NCI-H2171 (cell line): ENCODE data around the gene CAPN10.

Experiments used
- DNase-seq: peaks from one replicate; lab custom pipeline; 2025; lab: John Stamatoyannopoulos, UW

Gene CAPN10

DNA sequence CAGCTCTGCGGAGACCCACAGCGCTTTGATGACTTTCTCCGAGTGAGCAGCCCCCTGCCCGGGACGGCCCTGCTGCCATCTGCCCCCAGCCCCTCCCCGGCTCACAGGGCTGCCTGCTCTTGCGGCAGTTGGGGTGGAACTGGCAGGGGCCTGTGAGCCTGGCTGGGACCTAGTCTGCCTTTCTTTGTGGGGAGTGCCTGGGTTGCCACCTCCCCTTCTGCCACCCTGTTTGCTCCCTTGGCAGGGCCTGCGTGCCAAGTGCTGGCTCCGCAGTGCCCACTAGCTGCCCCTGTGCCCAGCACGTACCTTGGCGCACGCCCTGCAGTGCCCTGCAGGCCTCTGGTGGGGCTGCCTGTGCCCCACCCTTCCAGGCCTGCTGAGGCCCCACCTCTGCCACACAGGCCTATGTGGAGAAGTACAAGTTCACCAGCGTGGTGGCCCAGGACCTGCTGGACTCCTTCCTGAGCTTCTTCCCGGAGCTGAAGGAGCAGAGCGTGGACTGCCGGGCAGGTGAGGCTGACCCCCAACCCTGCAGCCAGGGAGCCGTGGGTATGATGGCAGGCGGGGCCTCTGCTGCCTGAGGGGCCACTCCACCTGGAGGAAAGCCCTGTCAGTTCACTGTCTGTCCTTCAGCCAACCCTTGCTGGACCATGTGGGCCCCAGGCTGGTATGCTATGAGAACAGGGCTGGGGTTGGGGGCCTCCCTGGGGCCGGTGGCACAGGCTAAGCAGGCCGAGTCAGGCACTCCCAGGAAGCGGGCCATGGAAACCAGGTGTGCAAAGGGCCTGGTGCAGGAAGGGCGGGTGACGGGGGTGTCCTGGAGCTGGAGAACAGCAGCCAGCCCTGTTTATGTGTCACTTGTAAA is 11.2 kb upstream of the CAPN10 start:
- no peak for DNase-seq

DNA sequence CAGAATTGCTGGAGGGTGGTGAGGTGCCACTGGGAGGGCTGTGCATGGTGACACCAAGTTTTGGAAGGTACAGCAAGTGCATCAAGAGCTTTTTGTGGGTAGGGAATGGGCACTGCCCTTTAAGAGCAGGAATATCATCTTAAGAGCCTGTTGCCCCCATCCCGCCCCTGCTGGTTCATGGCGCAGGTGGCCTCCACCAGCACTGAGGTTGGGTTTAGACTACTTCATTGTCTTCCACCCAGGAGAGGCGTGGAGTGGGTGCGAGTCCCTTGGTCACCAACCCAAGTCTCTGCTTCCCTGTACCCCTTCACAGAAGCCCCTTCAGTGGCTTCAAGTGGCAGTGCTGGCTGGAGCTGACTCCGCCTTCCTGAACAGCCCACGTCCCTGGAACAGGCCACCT is 10.5 kb upstream of the CAPN10 start:
- no peak for DNase-seq

DNA sequence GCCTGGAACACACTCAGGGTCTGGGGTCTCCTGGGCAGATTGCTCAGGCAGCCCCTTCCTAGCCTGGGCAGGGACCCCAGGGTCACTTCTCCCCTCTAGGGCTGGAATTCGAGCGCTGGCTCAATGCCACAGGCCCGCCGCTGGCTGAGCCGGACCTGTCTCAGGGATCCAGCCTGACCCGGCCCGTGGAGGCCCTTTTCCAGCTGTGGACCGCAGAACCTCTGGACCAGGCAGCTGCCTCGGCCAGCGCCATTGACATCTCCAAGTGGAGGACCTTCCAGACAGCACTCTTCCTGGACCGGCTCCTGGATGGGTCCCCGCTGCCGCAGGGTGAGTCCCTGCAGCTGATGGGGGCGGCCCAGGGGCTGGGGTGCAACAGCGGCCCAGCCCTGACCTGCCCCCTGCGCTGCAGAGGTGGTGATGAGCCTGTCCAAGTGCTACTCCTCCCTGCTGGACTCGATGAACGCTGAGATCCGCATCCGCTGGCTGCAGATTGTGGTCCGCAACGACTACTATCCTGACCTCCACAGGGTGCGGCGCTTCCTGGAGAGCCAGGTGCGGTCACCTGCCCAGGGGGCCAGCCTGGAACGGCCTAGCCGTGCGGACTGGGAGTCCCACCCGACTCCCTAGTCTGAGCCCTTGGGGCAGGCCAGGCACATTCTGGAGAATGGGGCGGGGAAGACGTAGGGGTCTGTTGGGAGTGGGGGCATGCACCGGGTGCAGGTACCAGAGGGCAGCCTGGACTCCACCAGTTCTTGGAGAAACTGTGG is 9.9 kb upstream of the CAPN10 start:
- no peak for DNase-seq

DNA sequence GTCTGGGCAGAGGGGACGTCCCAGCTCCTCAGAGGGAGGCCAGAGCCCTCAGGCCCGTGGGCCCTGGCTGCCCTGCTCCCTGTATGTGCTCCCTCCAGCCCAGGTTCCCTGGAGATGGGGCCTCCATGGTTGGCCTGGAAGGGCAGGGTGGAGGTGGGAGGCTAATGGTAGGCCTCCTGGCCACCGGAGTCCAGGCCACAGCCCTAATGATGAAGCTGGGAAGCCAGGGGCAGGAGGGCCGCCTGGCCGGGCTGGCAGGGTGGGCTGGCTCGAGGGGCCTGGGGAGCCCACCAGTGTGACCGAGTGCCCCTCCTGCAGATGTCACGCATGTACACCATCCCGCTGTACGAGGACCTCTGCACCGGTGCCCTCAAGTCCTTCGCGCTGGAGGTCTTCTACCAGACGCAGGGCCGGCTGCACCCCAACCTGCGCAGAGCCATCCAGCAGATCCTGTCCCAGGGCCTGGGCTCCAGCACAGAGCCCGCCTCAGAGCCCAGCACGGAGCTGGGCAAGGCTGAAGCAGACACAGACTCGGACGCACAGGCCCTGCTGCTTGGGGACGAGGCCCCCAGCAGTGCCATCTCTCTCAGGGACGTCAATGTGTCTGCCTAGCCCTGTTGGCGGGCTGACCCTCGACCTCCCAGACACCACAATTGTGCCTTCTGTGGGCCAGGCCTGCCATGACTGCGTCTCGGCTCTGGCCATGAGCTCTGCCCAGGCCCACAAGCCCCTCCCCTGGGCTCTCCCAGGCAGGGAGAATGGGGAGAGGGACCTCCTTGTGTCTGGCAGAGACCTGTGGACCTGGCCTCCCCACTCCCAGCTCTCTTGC is 9.0 kb upstream of the CAPN10 start:
- DNase-seq, result no peak

DNA sequence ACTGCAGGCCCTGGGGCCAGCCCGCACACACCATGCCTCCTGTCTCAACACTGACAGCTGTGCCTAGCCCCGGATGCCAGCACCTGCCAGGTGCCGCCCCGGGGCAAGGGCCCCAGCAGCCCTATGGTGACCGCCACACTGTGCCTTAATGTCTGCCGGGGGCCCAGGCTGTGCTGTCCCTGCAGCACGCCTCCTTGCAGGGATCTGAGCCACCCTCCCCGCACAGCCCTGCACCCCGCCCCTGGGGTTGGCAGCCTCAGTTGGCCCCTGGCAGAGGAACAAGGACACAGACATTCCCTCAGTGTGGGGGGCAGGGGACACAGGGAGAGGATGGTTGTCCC is 8.5 kb upstream of the CAPN10 start:
- no peak for DNase-seq

DNA sequence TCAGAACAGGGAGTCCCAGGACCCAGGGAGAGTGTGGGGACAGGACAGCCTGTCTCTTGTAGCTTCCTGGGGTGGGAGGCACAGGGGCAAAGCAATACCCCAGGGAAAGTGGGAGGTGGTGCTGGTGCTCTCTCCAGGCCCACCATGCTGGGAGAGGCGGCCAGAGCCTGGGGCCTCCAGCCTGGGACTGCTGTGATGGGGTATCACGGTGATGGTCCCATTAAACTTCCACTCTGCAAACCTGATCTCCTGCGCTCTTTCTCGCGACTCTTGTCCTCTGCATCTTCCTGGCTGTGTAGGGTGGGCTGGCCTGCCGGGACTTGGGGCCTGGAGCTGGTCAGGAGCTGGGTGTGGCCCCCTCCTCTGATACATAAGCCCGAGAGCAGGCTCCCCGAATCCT is 8.0 kb upstream of the CAPN10 start:
- no peak for DNase-seq

DNA sequence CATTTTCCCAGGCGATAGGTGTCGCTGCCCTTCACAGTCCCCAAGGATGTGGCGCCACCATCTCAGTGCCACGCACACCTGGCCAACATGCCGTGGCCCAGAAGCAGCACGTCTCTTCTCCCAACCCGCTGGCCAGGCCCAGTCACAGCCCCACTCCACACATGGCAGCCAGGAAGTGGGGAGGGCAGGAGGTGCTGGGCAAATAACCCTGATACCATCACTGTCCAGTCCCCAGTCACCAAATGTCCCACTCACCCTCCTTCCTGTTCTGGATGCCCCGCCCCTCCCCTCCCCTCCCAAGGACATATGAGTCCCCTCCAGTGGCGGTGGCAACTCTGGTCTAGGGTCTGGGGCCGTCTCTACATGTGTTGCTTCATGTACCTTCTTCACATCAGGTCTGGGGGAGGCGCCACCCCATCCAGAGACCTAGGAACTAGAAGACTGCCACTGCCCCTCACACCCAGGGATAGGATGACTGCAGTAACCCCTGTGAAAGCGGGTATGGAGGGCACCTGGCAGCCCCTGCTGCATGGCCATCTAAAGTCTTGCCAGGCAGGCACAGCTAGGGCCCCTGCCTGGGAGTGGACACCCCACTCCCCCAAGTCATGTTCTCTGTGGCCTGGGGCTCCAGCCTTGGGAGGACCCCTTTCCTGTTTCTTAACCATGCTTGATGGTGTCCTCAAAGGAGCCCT is 7.3 kb upstream of the CAPN10 start:
- no peak for DNase-seq

DNA sequence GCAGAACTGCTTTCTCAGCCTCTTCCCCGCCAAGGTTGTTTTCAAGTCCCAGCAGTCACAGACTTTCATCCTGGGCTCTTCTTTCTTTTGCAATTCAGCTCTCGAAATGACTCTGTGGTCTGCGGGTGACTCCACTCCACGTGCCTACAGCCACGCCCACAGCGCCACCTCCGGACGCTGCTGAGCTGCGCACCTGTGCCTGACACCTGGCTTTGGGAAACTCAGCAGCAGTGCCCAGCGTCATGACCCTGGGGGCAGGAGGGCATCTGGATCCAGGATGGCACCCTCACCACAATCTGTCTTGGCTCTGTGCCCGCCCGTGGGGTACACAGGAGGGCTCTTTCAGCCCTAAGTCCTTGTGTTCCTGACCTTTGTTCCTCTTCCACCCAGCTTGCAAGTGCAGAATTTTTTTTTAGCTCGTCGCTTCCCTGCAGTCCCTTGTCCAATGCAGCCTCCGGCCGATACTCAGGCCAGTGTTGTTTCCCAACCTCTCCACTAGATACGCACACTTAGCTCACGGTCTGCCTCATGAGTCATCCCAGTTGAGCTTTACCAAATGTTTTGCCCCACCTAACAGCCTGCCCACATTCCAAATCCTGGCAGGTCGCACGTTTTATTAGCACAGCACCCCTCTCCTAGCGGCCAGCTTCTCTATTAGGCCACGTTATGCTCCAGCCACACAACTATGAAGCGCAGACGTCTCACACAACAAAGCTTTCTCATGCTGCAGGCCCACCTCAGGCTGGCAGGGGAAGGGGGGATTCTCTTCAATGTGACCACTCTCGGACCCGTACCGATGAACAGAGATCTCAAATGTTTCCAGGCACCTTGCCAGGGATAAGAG is 6.5 kb upstream of the CAPN10 start:
- peak; percentile 5 for DNase-seq

DNA sequence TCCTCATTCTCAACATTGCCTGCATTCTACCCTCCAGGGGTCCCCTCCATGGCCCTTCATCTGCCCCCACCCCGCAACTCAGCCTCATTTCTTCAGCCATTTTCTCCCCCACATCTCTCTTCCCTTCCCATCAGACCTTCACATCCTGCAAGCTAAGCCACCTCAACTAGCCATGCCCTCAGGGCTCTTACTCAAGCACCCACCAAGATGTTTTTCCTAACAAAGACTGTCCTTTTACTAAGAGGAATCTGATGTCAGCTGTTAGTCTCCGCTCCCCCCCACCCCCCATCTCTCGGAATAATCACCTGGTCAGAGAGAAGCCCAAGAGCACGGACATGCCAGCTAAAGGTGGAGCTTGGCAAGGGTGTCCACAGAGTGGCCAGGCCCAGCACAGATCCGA is 4.7 kb upstream of the CAPN10 start:
- DNase-seq, result no peak

DNA sequence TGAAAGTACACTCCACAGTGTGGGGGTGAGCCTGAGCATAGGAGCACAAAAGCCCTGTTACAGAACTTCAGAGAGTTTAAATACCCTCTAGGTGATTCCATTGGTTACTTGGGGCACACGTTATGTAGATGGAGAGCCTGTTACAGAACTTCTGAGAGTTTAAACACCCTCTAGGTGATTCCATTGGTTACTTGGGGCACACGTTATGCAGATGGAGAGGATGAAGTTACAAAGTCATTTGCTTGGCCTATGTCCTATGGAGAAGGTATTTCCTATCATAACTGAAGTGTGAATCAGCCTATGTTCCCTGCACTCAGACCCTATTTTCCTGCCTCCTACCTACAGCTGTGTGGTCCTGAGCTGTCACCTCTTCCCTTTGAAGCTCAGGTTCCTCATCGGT is 3.8 kb upstream of the CAPN10 start:
- DNase-seq, result no peak

DNA sequence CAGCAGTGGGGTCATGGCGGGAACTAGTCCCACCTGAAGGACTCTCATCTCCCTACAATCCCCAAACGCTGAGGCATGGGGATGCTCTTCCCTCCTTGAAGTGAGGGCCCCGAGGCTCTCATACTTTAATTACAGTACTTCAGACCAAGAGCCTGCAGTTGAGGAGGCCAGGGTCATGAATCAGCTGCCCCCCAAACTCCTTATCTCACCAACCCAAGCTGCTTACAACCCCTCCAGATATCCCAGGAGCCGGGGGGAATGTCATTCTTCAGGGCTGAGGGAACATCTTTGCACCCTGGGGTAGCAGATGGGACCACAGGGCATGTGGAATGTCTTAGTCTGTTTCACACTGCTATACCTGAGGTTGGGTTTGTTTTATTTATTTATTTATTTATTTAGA is 2.8 kb upstream of the CAPN10 start:
- no peak for DNase-seq

DNA sequence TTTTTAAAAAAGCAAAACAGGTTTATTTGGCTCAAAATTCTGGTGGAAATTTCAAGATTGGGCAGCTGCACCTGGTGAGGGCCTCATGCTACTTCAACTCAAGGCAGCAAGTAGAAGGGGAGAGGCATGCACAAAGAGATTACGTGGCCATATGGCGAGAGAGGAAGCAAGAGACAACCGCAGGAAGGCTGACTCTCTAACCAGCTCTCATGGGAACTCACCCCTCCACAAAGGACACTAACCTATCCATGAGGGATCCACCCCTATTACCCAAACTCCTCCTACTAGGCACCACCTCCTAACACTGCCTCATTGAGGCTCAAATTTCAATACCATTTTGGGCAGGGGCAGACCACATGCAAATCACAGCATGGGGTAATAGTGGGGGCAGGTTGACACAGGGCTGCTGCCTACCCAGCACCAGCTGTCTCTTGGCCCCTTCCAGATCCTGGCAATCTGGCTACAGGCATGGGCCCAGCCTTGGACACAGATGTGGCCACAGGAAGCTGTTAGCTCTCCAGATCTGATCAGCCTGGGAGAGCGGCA is 2.0 kb upstream of the CAPN10 start:
- peak; percentile 88 for DNase-seq

DNA sequence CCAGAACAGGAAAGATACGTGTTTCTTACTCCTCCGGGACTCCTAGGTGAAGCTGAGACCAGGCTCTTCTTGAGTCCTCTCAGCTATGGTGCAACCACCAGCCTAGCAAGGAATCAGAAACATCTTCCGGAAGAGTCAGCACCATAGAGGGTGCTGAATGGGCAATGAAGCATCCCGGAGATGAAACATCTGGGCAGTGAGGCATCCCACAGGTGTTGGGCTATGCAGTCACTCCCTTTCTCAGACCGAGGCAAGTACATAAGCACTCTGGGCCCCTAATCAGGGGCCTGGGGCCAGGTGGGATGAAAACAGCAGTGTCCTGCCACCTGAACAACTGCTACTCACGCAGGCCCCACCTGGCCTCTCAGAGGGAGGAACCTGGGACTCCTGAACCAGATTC is 1.4 kb upstream of the CAPN10 start:
- DNase-seq, result peak; percentile 23

DNA sequence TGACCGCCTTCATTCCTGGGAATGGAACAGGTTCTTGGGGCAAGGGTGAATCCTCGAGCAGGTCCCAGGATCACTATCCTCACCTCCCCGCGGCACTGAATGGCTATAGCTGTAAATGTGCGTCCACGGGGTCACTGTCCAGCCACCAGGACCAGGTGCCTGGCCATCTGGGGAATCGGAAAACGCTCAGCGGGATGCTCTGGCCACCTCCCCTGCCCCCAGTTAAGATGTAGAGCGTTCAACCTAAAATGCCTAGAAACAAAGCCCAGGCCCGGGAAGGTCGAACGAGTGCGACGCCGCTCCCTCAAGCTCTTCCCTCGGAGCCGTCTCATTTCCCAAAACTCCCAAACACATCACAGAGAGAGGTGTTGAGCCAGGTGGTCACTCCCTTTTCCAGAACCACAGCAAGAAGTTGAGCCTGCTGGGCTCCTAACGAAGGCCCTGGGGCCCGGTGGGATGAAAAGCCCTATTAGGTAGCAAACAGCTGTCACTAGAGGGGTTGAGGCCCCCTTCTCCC is 795 bp upstream of the CAPN10 start:
- DNase-seq, result no peak

DNA sequence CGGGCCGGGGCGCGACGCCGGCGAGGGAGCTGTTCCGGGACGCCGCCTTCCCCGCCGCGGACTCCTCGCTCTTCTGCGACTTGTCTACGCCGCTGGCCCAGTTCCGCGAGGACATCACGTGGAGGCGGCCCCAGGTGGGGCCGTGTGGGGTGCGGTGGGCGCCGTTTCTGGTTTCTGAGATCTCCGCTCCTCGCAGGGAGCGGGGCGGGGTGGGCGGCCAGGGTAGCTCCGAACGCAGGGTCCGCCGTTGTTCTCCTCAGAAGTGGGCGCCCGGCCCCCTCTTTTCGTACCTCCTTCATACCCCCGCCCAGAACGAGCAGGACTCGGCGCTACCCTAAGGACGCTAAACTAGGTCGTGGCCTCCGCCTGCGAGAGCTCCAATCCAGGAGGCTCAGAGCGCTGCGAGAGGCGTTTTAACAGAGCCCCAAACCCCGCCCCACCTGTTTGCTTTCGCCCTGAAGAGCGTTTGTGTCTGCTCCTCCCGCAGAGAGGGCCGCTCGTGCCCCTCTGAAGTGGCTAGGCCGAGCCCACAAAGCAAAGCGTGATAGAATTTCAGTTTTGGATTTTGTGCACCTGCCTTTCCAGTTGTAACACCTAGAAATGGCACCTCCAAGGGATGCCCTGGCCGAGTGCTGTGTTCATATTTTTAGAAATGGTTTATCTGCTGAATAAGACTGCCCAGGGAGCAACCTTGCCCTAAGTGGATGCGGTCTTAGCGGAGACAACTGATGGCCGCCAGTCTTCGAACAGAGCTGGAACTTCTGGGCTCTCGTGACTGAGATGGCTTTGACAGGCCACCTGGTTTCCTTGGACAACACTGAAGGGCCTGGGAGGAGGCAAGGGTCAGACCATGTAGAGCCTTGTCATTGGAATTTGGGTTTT is 626 bp downstream of the CAPN10 start:
- no peak for DNase-seq

DNA sequence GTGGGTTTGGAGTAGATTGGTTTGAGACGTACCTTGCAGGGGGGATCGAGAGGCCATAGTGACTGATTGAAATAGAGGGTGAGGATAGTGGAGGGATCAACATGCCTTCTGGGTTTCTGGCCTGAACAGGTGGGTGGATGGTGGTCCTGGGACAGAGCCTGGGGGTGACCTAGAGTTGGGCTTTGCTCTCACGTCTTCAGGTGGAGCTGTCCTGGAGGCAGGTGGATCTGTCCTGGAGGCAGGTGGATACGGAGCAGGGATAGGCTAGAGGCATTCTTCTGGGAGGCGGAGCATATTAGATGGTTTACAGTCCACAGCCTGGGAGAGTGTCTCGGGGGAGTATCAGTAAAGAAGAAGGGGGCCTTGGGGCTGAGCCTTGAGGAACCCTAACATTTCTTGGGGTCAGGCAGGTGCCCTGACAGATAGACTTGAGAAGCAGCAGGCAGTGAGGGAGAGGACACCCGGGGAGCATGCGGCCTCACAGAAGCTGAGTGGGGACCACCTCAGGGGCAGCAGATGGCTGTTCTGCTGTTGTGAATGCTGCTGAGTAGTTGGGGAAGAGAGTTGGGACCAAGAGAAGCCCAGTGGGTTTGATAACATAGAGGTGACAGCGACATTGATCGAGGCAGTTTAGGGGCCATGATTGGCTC is 1.6 kb downstream of the CAPN10 start:
- DNase-seq, result no peak

DNA sequence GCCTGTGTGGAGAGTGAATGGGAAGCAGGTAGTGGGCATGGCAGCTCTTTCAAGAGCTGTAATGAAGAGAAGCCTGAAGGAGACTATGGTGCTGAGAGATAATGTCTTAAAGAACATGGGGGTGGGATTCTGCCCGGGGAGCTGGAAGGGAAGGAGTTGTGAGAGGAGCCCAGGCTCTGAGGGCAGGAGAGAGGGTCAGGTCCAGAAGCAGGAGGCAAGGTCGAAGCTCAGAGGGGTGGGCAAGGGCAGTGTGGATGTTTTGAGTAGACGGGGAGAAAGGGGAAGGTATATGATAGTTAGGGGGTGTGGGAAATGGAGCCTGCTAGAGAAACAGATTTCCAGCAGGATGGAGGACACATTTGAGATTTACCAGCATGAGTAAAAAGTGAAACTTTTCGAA is 2.1 kb downstream of the CAPN10 start:
- DNase-seq, result no peak

DNA sequence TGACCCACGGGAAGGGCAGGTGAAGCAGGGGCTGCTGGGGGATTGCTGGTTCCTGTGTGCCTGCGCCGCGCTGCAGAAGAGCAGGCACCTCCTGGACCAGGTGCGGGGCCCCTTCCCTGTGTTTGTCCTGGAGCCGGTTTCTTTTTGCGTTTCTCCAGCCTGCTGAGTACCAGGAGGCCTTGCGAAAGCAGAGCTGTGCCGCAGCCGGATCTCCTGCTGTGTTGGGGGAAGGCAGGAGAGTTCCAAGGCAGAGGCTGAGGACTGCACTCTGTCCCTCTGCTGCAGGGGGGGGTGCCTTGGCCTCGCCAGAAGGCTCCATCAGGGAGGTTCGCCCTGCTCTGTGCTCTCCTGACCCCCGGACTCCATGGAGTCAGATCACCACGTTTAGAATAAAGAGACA is 2.8 kb downstream of the CAPN10 start:
- DNase-seq, result no peak
